ENCODE results near the gene NUDT22.

NUDT22 gene

DNA sequence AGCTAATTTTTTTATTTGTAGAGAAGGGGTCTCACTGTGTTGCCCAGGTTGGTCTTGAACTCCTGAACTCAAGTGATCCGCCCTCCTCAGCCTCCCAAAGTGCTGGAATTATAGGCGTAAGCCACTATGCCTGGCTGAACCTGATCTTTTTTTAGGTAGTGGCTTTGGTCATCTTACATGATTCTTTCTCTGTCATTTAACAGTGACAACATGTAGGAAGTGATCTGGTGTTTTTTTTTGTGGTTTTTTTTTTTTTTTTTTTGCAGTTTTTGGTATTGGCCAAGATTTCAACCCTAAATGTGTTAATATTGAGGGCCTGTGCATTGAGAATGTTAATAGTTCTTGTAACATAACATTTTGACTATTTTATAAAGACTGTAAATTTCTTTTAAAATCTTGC is 27.6 kb upstream of the NUDT22 start:
- H3K79me2 ChIP-seq (ENCODE audit: control insufficient read depth, low read length) = peaks cover 18% of the 10 kb centered on the region
- H3K9me3 ChIP-seq (ENCODE audit: control insufficient read depth, insufficient read depth, low read length) = no peaks in the 10 kb centered on the region
- peaks cover 9% of the 10 kb centered on the region; the same call in 1 of the 2 replicates for H3K4me1 ChIP-seq (ENCODE audit: control insufficient read depth, low read length)
- no peak overlapping the region for H3K27ac ChIP-seq (ENCODE audit: low read depth, low read length)
- no peak overlapping the region for H3K4me2 ChIP-seq (ENCODE audit: low read length)
- peaks cover 11% of the 10 kb centered on the region for H3F3A ChIP-seq (ENCODE audit: control insufficient read depth, insufficient read depth)
- peaks cover 91% of the 10 kb centered on the region for H3K36me3 ChIP-seq (ENCODE audit: control insufficient read depth, low read length)
- H3K9me2 ChIP-seq (replicated peaks; ENCODE audit: control insufficient read depth, low read length) = no peaks in the 10 kb centered on the region
- no peaks in the 10 kb centered on the region for H4K20me1 ChIP-seq (ENCODE audit: control insufficient read depth, insufficient read depth, low read depth, low read length)
- no peaks in the 10 kb centered on the region for H3K27me3 ChIP-seq (ENCODE audit: control insufficient read depth, low read length)
- no peak for TF ChIP-seq EZH2phosphoT487 (IDR thresholded peaks at IDR 0.05; ENCODE audit: borderline replicate concordance, low read length)
- TF ChIP-seq, protein P1, sequence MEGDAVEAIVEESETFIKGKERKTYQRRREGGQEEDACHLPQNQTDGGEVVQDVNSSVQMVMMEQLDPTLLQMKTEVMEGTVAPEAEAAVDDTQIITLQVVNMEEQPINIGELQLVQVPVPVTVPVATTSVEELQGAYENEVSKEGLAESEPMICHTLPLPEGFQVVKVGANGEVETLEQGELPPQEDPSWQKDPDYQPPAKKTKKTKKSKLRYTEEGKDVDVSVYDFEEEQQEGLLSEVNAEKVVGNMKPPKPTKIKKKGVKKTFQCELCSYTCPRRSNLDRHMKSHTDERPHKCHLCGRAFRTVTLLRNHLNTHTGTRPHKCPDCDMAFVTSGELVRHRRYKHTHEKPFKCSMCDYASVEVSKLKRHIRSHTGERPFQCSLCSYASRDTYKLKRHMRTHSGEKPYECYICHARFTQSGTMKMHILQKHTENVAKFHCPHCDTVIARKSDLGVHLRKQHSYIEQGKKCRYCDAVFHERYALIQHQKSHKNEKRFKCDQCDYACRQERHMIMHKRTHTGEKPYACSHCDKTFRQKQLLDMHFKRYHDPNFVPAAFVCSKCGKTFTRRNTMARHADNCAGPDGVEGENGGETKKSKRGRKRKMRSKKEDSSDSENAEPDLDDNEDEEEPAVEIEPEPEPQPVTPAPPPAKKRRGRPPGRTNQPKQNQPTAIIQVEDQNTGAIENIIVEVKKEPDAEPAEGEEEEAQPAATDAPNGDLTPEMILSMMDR (IDR thresholded peaks at IDR 0.05; ENCODE audit: low read depth, low read length, poor library complexity, severe bottlenecking) = no peak
- H3K4me3 ChIP-seq (ENCODE audit: low read length) = no peak overlapping the region

GRCh38 chr11:64201543-64201942 is 24.5 kb upstream of the NUDT22 start:
- peaks cover 6% of the 10 kb centered on the region for H3K79me2 ChIP-seq (ENCODE audit: control insufficient read depth, low read length)
- H3K9me2 ChIP-seq (replicated peaks; ENCODE audit: control insufficient read depth, low read length) = no peaks in the 10 kb centered on the region
- TF ChIP-seq, protein P1 (IDR thresholded peaks at IDR 0.05; ENCODE audit: low read depth, low read length, poor library complexity, severe bottlenecking) = no peak
- TF ChIP-seq EZH2phosphoT487 (IDR thresholded peaks at IDR 0.05; ENCODE audit: borderline replicate concordance, low read length) = no peak
- peaks cover 34% of the 10 kb centered on the region for H3F3A ChIP-seq (ENCODE audit: control insufficient read depth, insufficient read depth)
- peaks cover 39% of the 10 kb centered on the region for H3K4me1 ChIP-seq (ENCODE audit: control insufficient read depth, low read length)
- H3K27me3 ChIP-seq (ENCODE audit: control insufficient read depth, low read length) = no peaks in the 10 kb centered on the region
- H3K9me3 ChIP-seq (ENCODE audit: control insufficient read depth, insufficient read depth, low read length) = no peaks in the 10 kb centered on the region
- H3K36me3 ChIP-seq (ENCODE audit: control insufficient read depth, low read length) = peaks cover 82% of the 10 kb centered on the region
- H4K20me1 ChIP-seq (ENCODE audit: control insufficient read depth, insufficient read depth, low read depth, low read length) = no peaks in the 10 kb centered on the region
- no peak overlapping the region for H3K4me2 ChIP-seq (ENCODE audit: low read length)
- H3K27ac ChIP-seq (ENCODE audit: low read depth, low read length) = no peak overlapping the region
- H3K4me3 ChIP-seq (ENCODE audit: low read length) = no peak overlapping the region

DNA sequence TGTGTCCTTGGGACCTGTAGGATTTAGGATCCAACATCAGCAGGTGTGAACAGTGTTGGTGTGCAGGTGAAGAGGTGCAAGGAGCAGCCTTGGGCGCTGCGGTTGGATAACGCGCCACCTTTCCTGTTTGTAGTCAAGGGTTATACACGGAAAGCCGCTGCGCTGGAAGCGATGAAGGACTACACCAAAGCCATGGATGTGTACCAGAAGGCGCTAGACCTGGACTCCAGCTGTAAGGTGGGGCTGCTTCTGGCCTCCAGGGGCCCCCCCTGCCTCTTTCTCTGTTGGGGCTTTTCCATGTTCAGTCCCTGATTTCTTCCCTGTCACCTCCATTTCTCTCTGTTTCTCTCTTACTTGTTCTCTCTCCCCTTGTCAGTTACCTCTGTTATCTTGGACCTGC is 23.1 kb upstream of the NUDT22 start:
- H3K9me2 ChIP-seq (replicated peaks; ENCODE audit: control insufficient read depth, low read length) = no peaks in the 10 kb centered on the region
- no peaks in the 10 kb centered on the region for H4K20me1 ChIP-seq (ENCODE audit: control insufficient read depth, insufficient read depth, low read depth, low read length)
- peaks cover 34% of the 10 kb centered on the region for H3F3A ChIP-seq (ENCODE audit: control insufficient read depth, insufficient read depth)
- no peak overlapping the region; the same call in 1 of the 2 replicates for H3K27ac ChIP-seq (ENCODE audit: low read depth, low read length)
- no peak overlapping the region for H3K4me3 ChIP-seq (ENCODE audit: low read length)
- no peaks in the 10 kb centered on the region for H3K27me3 ChIP-seq (ENCODE audit: control insufficient read depth, low read length)
- peaks cover 82% of the 10 kb centered on the region for H3K36me3 ChIP-seq (ENCODE audit: control insufficient read depth, low read length)
- H3K9me3 ChIP-seq (ENCODE audit: control insufficient read depth, insufficient read depth, low read length) = no peaks in the 10 kb centered on the region
- H3K4me1 ChIP-seq (ENCODE audit: control insufficient read depth, low read length) = peaks cover 53% of the 10 kb centered on the region
- TF ChIP-seq, protein P1 (IDR thresholded peaks at IDR 0.05; ENCODE audit: low read depth, low read length, poor library complexity, severe bottlenecking) = no peak
- no peak for TF ChIP-seq EZH2phosphoT487 (IDR thresholded peaks at IDR 0.05; ENCODE audit: borderline replicate concordance, low read length)
- H3K4me2 ChIP-seq (ENCODE audit: low read length) = no peak overlapping the region
- peaks cover 15% of the 10 kb centered on the region for H3K79me2 ChIP-seq (ENCODE audit: control insufficient read depth, low read length)

All from DOHH2 (cell line).